AG09309 (cell line): Measurements from ENCODE around the gene MESP1.
"Not testable (repeated sequence)": the region's sequence is repeated elsewhere in the genome, so short reads cannot be mapped to it uniquely, and the experiment has no call there.

ENCODE experiments used
- DNase-seq: peaks from one replicate; pipeline ENCODE4 v3.0.0-alpha.2; 2010; ENCODE audit warnings: low read depth
- H3K4me3 ChIP-seq: 2 replicates; pipeline ENCODE4 v1.5.1; 2011; ENCODE audit warnings: mild to moderate bottlenecking, low read depth, low read length, moderate library complexity; ENCODE audit not compliant: control insufficient read depth
- CTCF ChIP-seq: IDR thresholded peaks from 2 replicates; pipeline ENCODE4 v1.5.1; 2011; ENCODE audit warnings: mild to moderate bottlenecking, low read depth, low read length, inconsistent platforms; ENCODE audit not compliant: insufficient read depth, control insufficient read depth; ENCODE audit errors: missing control alignments

MESP1 gene

GRCh38 chr15:89794627-89795241 lies 43.7 kb upstream of the MESP1 start:
- DNase-seq, result no peak
- no peak overlapping the region for H3K4me3 ChIP-seq
- no peak for TF ChIP-seq CTCF

DNA sequence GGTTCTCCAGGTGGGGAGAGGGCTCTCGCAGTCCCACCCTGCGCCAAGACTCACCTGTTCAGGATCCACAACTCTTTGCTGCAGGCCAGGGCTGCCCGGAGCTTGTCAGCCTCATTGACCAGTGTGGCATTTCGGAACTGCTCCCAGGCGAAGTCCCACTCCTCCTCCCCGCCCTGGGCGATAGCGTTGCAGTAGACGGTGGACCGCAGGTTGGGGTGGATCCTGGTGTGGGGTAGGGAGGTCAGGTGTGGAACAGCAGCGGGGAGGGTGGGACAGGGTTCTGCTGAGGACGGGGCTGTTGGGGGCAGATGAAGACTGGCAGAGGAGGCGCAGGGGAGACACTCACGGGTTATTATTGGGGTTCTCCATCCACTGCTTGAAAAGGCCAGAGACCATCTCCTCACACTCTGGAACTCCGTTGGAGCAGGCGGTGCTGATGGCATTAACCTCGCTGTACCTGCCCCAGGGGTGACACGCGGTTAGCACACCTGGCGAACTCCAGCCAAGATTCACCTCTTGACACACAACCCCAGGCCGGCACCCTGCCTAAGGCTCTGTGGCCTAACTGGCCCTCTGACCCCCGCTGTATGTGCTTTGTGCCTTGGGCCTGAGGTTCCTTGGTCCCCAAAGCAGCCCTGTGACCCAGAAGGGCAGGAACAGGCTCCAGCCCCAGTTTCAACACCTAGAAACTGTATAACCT lies 41.2 kb upstream of the MESP1 start:
- no peak for TF ChIP-seq CTCF
- no peak for DNase-seq
- no peak overlapping the region for H3K4me3 ChIP-seq

GRCh38 chr15:89790661-89791060 lies 39.6 kb upstream of the MESP1 start:
- no peak overlapping the region for H3K4me3 ChIP-seq
- TF ChIP-seq CTCF, result no peak
- no peak for DNase-seq

GRCh38 chr15:89790206-89790605 lies 39.2 kb upstream of the MESP1 start:
- DNase-seq, result no peak
- no peak for TF ChIP-seq CTCF
- H3K4me3 ChIP-seq, result no peak overlapping the region

DNA sequence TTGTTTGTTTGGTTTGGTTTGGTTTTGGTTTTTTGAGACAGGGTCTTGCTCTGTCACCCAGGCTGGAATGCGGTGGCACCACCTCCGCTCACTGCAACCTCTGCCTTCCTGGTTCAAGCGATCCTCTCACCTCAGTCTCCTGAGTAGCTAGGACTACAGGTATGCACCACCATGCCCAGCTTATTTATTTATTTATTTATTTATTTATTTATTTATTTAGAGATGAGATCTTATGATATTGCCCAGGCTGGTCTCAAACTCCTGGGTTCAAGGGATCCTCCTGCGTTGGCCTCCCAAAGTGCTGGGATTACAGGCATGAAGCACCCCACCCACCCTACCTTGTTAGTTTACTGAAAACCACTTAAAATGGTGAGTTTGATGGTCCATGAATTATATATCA lies 37.5 kb upstream of the MESP1 start:
- DNase-seq, H3K4me3 ChIP-seq: not testable (repeated sequence)

DNA sequence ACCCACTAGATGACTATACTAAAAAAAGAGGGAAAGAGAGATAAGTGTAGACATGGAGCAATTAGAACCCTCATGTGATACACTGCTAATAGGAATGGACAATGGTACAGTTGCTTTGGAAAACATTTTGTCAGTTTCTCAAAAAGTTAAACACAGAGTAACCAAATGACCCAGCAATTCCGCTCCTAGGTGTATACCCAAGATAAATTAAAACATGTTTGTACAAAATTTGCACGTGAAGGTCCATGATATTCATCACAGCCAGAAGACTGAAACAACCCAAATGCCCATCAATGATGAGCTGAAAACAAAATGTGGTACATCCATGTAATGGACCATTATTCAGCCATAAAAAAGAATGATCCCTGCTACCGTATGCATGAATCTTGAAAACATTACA lies 36.9 kb upstream of the MESP1 start:
- no peak overlapping the region for H3K4me3 ChIP-seq
- DNase-seq, result no peak
- TF ChIP-seq CTCF, result no peak

GRCh38 chr15:89785774-89786140 lies 34.7 kb upstream of the MESP1 start:
- no peak overlapping the region for H3K4me3 ChIP-seq
- no peak for TF ChIP-seq CTCF
- DNase-seq, result no peak
